Pulmonary artery endothelial cell (primary cell): ENCODE data around the gene IDI1. TPM values are rescaled to one million over a fixed set of nuclear protein-coding genes. Genes with fewer than 3 reads are reported as not detected.
"Not testable (repeated sequence)": the region's sequence is repeated elsewhere in the genome, so short reads cannot be mapped to it uniquely, and the experiment has no call there.

Source experiments
- DNase-seq: peaks from one replicate; pipeline ENCODE4 v3.0.0-alpha.2; 2011; ENCODE audit warnings: low read depth, low spot score
- total RNA-seq: library from RNA; depleted of rRNA; stranded (reverse); fragments of >200 nt; gene quantifications from 2 replicates; pipeline ENCODE4 v1.2.3, GENCODE V29; 2014

Gene IDI1
- total RNA-seq, 1 donor from 2014 or later, result 67.0 TPM

- DNase-seq, result no peak
These were observed 13.7 kb downstream of the IDI1 start for GRCh38 chr10:1035201-1035600.

DNA sequence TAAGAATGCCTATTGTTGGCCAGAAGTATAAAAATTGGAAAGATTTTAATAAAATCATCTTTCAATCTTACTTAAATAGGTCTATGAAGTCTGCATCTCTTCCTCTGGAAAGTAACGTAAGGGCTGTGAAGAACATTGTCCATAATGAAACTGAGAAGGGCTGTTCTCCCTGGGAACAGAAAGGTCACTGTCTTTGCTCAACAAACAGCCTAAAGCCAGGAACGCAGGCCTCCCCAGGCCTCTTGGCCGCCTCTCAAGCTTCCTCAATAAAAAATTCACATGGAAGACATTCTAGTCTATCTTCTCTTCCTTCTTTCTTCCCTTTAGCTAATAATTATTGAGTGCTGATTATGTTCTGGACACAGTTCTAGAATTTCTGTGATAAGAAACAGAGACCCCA is 14.2 kb downstream of the IDI1 start:
- DNase-seq, result no peak

DNA sequence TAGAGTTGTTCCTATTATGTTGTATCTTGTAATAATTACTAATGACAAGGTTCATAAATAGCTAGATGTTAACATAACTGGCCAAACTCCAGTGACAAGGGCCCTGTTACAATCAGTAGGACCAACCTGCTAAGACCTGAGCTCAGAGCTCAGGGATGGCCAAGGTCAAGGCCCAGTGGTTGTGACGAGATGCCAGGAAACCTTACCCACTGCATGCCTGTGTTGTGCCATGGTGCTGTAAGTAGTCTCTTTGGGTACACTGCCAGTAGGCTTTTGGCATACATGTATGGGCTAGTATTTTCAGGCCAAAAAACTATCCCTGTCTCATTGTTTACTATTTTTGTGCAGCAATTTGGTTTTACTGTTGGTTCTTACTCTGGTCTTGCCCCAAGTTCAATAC is 15.3 kb downstream of the IDI1 start:
- DNase-seq, result no peak

DNA sequence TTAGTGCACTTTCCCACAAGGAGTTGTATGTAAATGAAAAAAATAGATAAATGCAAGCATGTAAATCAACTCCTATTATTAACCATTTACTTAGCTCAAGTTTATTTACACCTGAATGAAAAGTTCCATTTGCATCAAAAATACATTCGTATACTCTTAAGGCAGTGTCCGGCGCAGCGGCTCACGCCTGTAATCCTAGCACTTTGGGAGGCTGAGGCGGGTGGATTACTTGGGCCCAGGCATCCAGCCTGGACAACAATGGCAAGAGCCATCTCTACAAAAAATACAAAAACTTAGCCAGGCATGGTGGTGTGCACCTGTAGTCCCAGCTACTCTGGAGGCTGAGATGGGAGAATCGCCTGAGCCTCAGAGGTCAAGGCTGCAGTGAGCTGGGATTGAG is 19.1 kb downstream of the IDI1 start:
- DNase-seq, result no peak

- DNase-seq, result no peak
These were observed 22.3 kb downstream of the IDI1 start for GRCh38 chr10:1026578-1026977.

DNA sequence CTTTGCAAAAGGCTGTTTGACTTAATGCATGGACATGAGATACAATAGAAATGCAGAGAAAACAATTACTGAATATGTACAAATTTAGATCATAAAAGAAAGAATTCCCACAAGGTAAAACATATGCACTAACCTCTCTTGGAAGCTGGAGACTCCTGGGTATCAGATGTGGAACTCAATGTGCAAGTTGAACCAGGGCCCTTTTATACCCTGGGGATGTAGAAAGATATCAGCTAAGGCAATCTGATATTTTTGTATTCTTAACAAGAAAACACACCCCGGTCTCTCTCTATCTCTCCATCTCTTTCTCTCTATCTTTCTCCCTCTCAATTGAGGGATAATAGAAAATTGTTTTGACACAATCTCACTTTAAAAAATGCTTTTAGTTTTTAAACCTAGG is 23.2 kb downstream of the IDI1 start, which contains the start of gene IDI2:
IDI2 (minus strand) TSS at position 177 of the 400 bp plus-strand sequence. CDS start 1,136 bp downstream, outside the sequence.
- no peak for DNase-seq

- DNase-seq, result no peak
These were observed 24.8 kb downstream of the IDI1 start for GRCh38 chr10:1024103-1024502.

- DNase-seq, result no peak
These were observed 26.5 kb downstream of the IDI1 start for GRCh38 chr10:1022413-1022812.

DNA sequence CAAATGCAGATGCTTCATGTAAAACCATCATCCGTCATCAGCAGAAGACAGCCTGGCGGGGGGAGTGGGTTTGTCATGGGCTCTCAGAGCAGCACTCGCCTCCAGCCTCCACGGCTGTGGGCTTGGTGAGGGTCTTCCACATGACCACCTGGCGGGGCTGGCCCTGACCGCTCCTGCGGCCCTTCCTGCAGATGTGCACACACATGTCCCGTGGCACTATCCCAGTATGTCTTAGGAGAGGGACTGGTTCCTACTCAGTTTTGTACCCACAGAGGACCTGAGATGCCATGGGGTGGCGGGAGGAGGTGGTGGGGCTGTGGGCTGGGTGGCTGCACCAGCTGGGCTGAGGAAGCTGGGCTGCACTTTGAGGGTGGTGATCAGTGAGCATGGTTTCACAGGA is 28.0 kb downstream of the IDI1 start:
- DNase-seq, result no peak

DNA sequence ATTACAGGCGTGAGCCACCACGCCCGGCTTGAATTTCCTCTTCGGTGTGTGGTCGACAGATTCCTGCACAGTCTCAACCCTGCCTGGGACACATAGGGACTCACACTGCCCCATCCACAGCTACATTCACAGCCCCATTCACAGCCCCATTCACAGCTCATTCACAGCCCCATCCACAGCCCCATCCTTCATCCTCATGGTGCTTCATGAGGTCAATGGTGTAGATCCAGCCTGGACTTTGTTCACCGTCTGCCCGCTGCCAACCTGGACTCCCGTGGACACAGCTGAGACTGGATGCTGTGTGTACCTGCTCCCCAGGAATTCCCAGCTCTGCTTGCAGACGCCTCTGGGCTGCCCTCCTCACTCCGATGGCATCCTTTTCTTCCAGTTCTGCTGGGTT is 28.5 kb downstream of the IDI1 start:
- no peak for DNase-seq

GRCh38 chr10:1019362-1019761 is 29.6 kb downstream of the IDI1 start:
- DNase-seq, result no peak

DNA sequence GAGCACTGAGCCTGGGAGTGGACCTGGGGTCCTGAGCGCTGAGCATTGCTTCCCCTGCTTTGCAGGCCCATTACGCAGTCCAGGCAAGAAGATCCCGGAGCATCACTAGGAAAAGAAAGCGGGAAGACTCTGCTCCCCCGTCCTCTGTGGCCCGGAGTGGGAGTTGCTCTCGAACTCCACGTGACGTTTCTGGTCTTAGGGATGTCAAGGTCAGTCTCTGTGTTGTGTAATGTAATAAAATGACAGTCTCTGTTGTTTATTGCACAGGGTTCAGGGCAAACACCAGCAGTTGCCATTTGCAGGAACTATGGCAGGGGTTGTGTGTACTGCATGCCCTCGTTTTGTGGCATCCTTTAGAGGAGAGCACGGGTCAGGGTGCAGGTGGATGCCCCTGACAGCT is 33.2 kb downstream of the IDI1 start:
- DNase-seq, result no peak

DNA sequence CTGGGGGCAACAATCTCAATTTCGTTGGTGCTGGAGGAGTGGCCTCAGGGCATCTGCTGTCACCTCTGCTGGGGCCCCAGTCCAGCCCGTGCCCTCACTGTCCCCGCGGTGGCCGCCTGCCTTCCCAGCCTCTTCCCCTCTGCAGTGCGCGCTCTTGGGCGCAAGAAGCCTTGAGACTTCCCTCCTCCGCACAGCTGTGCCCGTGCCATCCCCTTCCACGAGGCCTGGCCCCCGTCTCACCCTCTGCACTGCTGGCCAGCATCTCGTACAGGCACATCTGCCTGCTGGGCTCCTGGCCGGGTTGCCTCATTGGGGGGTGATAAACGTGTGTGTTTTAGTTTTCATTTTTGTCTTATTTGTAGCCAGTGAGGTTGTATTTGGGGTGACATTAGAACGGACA is 37.2 kb downstream of the IDI1 start:
- no peak for DNase-seq

- no peak for DNase-seq
These were observed 38.2 kb downstream of the IDI1 start for GRCh38 chr10:1010703-1011102.

- not testable (repeated sequence) for DNase-seq
These were observed 39.0 kb downstream of the IDI1 start for GRCh38 chr10:1009947-1010346.

DNA sequence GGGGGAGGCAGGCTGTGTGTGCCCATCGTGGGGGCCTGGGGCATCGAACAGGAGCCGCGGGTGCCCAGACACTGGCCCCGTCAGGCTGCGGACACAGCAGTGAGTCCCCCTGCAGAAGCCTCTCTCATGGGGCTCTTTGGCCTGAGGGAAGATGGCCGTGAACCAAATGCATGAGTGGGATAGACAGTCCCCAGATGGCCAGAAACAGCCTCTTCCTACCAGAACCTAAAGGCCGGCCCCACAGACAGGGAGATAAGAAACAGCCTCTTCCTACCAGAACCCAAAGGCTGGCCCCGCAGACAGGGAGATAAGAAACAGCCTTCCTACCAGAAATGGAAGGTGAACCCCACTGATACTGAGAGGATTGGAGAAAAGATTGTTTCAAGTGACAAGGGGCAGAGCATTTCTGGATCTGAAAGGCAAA is 39.8 kb downstream of the IDI1 start:
- no peak for DNase-seq

GRCh38 chr10:1007583-1007982 is 41.3 kb downstream of the IDI1 start:
- no peak for DNase-seq

GRCh38 chr10:1006573-1006972 is 42.3 kb downstream of the IDI1 start:
- no peak for DNase-seq

DNA sequence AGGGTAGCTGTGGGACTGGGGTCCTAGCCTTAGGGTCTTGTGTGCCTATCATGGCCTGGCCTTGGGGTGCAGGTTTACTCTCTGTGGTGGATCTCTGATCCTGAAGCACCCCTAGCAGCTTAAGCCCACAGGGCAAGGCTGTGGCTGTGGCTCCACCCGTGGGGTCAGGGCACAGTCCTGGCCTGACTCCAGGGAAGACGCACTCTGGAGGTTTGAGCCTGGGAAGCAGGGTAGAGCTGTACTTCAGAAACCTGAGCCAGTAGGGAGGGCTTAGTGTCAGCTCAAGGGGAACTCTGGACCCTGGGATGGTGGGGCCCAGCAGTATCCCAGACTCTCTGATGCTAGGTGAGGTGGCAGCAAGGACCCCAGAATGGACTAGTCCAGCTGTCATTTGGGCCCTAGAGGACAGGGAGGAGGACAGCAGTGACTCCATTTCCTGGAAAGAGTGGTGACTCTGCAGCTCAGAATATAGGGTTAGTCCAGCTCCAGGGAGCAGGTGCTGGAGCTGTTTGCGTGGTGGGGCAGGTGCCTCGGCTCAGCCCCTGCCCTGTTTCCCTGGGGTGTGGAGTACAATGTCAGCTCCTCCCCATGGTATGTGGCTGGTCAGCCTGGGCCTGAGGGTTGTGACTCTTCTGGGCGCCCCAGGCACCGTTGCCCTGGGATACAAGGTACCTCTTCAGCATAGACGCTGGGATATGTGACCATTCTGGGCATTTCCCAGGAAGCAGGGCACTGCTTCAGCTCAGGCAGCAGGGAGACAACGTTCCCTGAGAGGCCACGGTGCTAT is 44.8 kb downstream of the IDI1 start:
- DNase-seq, result no peak

DNA sequence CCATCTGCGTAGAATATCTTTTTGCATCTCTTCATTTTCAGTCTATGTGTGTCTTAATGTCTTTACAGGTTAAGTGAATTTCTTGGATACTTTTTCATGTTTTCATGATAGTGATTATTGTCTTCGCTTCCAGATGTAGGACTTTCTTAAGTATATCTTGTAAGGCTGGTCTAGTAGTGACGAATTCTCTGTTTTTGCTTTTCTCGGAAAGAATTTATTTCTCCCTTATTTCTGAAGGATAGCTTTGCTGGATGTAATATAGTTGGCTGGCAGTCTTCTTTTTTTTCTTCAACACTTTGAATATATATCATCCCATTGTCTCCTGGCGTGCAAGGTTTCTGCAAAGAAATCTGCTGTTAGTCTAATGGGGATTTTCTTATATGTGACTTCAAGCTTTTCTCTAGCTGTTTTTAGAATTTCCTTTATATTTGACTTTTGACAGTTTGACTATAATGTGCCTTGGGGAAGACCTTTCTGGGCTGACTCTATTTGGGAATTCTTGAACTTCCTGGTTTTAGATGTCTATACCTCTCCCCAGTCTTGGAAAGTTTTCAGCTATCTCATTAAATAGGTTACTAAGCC is 46.4 kb downstream of the IDI1 start:
- no peak for DNase-seq

- DNase-seq, result no peak
These were observed 51.5 kb downstream of the IDI1 start for GRCh38 chr10:997266-998022.

DNA sequence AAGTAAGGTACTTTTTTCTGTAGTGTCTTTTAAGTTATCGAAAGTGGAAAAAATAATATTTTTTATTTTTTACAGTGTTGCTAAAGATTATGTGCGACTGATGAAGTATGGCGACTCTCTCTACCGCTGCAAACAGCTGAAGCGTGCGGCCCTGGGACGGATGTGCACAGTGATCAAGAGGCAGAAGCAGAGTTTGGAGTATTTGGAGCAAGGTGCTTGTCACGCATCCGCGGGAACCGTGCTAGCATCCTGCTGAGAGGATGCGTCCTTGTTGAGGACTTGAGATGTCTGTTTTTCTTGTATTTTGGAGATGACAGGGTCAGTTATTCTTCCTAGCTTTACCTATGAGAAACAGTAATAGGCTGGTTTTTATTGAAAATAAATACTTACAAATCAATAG is 52.9 kb downstream of the IDI1 start:
- no peak for DNase-seq

DNA sequence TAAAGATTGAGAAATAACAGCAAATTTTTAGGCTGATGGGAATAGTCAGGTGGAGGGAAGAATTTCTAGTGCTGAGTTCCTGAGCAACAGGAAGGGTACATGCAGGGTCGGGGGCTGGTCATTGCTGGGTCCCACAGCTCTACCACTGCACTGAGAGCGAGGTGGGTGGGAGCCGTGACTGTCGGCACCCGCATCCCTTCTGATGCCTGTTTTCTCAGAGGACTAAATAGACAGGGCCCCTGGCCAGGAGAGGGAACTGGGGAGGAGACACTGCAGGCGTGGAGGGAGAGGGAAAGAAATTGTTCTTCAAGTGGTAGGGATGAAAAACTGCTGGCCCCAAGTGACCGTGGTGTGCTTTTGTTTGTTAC is 53.4 kb downstream of the IDI1 start:
- no peak for DNase-seq
